HT-29 (cell line): ENCODE measurements around the gene IFNA14. TPM values are rescaled to one million over a fixed set of nuclear protein-coding genes. Genes with fewer than 3 reads are reported as not detected.
A peak's percentile ranks its signal among the peaks of the same experiment; 100 is the strongest.
"Not testable (repeated sequence)": the region's sequence is repeated elsewhere in the genome, so short reads cannot be mapped to it uniquely, and the experiment has no call there.

Source experiments
- DNase-seq: peaks from one replicate; pipeline ENCODE4 v3.0.0-alpha.2; 2015; ENCODE audit warnings: low spot score
- total RNA-seq: library from RNA; depleted of rRNA; stranded (reverse); fragments of >200 nt; shearing (Covaris generic); gene quantifications from 2 replicates; pipeline ENCODE4 v1.2.3, GENCODE V29; 2014; rRNA removed

IFNA14 gene
- total RNA-seq, result not detected in 2 replicates

DNA sequence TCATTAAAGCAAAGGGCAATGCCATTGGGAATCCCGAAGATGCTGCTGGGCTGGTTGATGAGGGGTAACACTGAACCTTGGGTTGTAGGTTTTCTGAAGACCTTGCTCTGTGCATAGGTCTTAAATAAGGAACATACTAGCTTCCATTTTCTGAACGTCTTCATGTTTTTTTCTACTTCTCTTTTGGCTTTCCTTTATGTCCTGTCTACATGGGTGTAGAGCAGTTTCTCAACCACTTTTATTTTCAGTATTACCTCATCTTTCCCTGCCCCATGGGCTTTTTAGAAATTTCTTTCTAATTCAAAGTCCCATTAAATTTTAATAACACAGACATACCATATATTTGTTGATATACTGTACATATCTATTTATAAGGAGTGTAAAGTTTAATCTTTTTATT, at the start of gene IFNA14:
TSS of gene IFNA14 (minus strand) at position 95 of the 400 bp plus-strand sequence. CDS start at position 25, 70 bp downstream.
- no peak for DNase-seq

DNA sequence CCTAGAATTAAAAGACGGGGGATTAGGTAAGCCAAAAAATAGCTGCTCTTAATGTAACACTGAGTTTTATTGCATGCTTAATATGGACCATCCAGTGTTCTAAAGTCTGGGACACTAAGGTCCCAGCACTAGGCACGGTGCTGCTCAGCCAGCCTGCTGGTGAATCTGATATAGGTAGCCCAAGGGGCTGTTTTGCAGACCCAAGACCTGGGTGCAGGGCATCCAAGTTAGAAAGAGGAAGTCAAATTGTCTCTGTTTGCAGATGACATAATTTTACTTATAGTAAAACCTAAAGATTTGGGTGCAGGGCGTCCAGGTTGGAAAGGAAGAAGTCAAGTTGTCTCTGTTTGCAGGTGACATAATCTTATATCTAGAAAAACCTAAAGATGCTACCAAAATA, 47.5 kb upstream of the IFNA14 start:
- DNase-seq, result no peak

DNA sequence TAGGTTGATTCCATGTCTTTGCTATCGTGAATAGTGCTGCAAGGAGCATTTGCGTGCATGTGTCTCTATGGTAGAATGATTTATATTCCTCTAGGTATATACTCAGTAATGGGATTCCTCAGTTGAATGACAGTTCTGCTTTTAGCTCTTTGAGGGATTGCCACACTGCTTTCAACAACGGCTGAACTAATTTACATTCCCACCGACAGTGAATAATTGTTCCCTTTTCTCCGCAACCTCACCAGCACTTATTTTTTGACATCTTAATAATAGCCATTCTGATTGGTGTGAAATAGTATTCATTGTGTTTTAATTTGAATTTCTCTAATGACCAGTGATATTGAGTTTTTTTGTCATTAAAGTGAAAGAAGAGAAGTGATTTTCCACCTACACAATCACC, 46.9 kb upstream of the IFNA14 start:
- DNase-seq, result no peak

DNA sequence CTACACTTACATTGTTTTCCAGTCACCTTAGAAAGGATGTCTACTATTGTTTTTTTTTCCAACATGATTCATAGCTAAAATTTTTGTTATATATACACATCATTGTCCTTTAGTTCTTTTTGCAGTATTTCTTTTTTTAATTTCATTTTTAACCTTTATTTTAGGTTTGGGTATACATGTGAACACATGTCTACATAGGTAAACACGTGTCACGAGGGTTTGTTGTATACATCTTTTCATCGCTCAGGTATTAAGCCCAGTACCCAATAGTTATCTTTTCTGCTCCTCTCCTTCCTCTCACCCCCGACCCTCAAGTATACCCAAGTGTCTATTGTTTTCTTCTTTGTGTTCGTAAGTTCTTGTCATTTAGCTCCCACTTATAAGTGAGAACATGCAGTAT, 46.3 kb upstream of the IFNA14 start:
- DNase-seq, result no peak

DNA sequence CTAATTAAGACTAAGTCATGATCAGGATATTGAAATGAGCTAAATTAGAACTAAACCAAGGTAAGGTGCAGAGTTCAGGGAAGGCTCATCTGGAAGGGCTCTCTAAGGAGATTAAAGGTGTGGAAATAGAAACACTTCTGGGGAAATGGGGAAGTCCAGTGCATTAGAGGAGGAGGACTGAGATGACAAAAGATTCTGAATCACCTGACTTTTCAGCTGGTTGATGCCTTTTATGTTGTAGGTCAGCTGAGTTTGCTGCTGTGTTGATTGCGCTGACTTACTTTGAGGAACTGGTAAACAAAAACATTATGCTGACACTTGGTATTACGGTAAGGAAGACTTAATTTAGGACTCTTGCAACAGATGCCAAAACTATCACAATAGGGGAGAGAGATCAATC, 41.5 kb upstream of the IFNA14 start:
- DNase-seq, result no peak

DNA sequence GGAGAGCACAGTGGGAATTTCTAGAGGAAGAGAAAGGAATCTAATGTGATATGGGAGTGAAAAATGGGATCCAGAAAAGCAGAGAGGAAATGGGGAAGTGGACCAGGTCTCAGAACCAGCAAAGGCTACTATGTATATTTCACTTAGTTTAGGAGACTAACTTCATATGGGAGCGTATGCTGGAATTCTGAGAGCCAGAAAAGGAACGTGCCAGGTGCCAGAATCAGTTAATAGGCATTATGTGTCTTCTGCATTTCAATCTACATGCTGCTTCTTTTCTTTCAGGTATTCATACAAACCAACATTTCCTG, 28.5 kb upstream of the IFNA14 start:
- no peak for DNase-seq

DNA sequence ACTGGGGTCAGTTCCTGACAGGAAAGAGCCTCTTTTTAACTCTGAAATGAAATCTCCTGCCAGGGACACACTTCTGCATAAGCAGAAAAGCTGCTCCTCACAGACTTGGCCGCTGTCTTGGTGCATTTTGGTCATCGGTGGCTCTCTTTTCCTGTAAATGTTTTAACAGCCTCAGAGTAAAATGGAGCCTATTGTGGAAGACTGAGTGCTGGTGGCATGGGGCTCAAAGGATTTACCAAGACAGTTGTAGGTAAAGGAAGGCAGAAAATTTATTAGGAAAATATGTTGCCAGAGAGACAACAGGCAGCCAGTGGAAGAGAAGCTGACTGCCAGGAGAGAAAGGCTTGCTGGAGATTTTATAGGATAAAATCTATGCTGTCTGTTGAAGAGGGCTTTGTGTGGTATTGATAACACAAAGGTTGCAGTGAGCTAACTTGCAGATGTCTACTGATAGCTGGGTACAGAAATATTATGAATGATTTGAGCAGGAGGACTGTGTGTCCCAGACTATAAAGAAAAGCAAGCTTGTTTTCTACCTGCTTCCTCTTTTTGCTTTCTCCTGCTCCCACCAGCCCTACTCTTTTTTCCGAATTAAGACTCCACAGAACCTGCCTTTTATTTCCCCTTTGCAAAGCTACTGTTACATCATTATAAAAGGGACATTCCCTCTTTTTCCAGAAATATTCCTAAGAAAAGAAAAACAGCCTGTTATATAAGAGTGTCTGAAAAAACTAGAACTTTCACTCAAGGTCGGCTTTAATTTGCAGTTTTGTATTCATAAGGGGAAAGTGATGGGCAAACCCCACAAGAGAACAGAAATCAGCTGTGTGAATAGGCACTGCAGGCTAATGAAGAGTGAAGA, 27.9 kb upstream of the IFNA14 start:
- DNase-seq, result no peak

DNA sequence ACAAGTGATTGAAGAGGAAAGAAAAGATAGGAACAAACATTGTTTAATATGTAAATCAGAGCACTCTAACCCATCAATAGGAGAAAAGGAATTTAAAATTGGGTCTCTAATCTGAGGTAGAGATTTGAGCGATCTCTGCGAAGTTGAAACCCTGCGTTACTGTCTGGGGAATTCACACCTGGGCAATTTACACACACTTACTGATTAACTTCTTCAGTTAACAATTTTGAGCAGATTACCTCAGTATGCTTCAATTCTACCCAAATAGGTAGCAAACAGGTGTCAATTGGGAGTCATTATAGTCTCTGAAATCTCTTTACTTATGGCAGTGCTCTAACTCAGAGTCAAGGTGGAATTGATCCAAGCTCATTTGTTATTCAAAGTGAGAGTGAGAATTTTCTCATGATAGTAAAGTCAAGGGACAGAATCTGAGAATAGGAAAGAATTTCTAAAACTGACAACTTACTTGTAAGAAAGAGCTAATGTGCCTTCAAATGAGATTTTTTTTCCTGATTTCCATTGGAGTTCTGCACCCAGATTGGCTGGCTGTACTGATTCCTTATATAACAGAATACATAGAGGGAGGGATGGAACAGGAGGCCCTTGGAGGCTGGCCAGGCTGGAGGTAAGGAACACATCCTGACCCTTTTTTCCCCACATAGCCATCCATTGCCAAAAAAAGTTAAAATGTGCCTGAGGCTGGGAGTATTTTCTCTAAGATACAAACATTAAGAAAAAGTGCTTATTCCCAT, 27.1 kb upstream of the IFNA14 start:
- no peak for DNase-seq

DNA sequence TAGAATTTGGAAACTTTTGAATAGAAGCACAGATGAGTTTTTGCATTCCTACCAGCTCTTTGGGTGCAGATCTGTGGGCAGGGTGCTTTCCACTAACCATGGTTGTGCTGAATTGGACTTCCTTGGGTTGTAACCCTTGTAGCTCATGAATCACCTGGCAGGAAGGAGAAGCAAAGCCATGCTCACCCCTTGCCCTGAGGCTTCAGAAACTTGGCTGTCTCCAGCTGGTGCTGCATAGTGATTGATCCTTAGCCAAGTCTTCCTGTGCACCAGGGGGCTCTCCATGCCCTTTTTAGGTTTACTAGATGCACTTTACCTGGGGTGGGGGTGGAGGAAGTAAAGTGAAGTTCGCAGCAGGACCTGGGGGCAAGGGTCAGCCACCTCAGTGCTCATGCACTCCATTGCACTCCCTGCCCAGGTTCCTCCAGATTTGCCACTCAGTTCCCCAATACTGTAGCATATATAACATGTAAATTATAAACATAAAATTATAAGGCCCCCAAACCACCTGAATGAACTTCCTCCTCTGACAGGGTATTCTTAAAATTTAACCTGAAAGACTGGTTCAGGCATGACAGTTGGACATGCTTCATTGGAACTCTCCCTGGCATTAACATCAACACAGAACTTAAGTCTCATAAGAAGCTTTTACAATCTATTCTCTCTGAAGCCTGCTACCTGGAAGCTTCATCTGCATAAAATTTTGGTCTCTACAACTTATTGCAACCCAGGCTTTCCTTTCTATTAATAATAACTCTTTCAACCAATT, 25.8 kb upstream of the IFNA14 start:
- no peak for DNase-seq

DNA sequence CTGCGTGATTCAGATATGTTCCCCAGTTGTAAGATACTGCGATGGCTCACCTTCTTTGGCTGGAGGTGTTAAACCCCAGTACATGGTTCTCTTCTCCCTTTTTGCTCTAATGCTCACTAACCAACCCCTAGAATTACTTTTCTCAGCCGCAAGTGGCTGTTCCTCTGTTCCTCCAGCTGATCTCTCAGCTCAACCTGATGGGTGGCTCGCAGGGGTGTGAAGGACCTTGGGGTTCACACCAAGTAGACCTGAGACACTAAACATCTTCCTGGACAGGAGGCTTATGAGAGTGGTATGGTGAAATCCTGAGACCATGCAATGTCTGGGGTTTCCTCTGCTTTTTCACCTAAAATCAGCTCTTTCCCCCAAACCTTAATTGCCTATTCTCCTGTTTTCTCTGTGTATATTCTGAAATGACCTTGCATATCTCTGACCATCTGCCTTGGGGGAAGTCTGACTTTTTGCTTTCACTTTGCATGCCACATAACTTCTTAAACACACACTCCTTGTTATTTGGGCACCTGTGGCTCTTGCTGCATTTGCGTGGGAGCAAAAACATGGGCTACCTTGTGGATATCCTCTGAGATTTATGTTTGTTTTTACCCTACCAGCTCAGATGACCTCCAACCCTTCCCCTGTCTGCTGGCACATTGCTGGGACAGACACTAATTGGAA, 15.9 kb upstream of the IFNA14 start:
- no peak for DNase-seq

DNA sequence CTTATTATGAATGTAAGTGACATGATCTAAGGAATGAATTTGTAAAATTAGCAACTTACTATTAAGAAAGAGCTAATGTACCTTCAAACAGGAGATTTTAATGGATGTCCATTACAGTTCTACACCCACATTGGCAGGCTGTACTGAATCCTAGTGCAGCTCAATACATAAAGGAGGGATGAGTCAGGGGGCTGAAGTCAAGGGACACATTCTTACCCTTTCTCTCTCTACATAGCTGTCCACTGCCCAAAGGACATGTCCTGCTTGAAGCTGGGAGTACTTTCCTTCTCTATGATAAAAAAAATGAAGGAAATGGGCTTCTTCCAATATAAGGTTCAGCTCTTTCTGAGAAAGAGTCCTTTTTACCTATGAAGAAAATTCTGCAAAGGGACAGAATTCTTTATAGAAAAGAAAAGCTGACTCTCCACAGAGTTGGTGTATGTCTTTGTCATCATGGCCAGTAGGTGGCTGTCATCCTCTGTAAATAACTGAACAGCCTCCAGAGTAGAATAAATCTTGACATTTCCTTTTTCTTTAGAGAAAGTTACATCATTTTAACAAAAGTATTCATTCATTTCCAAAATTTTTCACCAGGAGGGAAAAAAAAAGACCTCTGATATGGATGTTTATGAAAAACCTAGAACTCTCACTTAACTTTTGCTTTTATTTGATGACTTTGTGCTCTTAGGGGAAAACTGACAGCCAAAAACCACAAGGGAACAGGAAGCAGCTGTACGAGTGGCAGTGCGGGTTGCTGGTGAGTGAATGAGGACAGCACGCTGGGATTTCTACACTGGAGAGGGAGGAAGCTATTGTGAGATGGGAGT, 13.1 kb upstream of the IFNA14 start:
- peak; percentile 66 for DNase-seq

DNA sequence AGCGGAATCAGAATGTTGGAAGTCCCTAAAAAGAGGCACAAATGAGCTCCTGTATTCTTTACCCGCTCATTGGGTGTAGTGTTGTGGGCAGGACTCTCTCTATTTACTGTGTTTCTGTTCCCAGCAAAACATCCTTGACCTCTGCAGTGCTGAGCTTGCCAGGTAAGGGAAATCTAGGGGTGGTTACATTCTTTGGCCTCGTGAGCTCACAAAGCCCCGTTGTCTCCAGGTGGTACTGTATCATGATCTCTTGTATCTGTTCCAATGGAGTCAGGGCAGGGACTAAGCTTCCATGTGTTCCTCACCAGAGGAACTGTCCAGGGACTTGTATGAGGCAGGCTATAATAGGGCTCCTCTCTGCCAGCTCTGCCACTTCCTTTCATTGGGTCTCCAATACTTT, 11.8 kb upstream of the IFNA14 start:
- DNase-seq, result no peak

DNA sequence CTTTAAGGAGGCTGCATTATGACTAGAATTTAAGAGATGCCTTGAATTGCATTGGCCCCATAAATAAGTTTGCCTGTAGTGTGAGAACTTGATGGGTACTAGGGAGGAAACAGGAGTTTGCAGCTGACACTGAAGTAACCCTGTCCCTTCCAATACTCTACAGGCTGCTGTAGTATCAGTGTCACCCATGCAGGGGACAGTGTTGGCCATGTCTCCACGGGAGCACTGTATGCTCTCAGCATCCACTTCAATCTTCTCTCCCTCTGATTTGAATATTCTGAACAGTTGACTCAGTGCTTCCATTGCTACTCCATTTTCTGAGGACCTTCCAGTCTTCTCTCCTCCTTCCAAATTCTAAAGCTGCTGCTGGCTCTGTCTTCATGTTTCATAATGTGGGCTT, 11.4 kb upstream of the IFNA14 start:
- DNase-seq, result no peak

DNA sequence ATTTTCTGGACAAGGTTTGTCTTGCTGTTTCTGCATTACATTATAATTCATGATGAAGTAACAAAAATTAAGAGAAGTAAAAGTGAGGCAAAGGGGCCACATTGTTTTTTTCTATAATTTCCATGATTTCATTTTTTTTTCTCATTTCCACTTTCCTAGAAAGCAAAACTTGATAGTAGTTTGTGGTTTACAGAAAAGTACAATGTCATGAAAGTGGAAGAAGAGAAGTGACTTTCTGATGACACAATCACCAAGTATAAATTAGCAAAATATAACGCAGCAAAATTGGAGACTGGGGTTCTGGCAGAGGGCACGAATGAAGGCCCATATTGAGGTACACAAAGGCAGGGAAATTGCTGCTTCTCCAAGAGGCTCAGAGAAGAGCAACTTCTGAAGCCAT, 5.0 kb upstream of the IFNA14 start:
- DNase-seq, result no peak

DNA sequence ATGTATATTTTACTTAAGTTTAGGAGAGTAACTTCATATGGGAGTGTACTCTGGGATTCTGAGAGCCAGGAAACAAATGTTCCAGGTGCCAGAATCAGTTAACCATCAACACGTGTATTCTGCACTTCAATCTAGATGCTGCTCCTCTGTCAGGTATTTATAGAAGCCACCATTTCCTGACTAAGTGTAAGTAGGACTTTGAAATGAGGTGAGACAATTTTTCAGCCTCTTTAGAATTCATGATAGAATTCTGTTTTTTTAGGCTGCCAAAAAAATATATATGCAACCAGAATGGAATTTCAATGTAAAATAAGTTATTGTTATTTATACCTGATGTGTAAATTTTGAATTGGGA, 3.5 kb downstream of the IFNA14 start:
- not testable (repeated sequence) for DNase-seq

DNA sequence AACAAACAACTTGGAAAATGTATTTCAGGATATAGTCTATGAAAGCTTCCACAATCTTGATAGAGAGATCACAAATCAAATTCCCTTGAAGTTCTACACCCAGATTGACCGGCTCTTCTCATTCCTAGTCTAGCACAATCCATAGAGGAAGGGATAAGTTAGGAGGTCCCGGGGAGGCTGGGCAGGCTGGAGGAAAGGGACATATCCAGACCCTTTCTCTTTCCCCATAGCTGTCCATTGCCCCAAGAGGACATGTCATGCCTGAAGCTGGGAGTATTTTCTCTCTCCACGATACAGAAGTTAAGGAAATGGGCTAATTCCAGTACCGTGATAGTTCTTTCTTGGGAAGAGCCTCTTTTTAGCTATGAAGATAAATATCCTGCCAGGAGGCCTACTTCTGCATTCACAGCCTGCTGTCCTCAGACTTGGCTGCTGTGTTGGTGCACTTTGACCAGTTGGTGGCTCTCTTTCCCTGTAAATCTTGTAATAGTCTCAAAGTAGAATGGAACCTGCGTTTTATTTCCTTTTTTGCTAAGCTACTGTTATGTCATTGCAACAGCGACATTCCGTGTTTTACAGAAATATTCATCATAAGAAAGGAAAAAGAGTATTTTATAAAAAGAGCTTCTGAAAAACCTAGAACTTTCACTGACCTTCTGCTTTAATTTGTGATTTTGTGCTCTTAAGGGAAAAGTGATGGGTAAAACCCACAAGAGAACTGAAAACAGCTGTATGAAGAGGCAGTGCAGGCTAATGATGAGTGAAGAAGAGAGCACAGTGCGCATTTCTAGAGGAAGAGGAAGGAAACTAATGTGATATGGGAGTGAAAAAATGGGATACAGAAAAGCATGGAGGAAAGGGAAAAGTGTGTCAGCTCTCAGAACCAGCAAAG, 4.1 kb downstream of the IFNA14 start:
- DNase-seq, result peak; percentile 76

DNA sequence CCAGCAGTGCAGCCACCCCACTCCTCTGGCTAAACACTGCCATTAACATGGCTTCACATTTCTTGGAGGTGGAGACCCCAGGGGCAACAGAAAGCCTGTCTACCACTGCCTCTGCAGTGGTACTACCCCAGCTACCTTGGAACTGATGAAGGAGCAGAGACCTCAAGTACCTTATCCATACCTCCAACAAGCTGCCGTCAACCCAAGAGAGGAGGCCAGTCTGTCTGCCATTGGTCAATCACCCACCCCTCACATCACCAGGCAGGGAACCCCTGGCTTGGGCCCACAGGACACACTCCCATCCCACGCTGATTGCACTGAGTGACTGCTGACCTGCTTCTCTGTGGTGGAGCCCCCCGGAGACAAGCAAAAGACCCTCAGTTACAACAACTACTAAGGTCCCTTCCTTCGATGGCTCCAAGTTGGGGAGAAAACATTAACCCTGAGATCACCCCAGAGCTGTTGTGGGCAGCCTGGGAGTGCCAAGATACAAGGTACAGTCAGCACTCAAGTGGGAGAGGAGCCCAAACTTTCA, 5.6 kb downstream of the IFNA14 start:
- DNase-seq, result no peak

DNA sequence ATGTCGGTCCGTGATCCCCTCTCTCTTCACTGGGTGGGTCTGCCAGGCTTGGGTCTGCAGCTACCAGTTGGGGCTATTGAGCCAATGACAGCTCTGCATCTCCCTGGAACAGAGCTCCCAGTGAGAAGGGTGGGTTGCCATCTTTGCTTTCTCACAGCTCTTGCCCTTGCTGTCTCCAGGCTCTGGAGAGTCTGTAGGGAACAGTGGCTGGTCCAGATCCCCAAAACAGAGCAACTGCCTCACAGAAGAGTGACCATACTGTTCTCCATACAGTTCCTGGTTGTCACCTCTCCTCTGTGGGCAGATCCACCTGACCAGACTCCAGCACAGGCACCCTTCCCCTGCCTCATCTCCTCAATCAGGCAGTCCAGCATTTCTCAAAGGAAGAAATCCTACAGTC, 6.5 kb downstream of the IFNA14 start:
- DNase-seq, result no peak

DNA sequence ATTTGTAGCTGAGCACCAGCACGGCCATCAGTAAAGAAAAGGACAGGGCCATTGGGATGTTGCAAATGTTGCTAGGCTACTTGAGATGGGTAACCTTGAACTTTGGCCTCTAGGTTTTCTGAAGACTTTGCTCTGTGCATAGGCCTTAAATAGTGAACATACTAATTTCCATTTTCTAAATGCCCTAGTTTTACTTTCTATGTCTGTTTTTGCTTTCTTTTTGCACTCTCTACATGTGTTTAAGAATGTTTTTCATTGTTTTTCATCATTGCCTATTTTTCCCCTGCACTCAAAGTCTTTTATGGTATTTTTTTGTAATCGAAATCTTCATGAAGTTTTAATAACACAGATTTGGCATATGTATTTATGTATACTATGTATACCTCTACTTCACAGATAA, 11.7 kb downstream of the IFNA14 start, which contains the start of gene IFNA17:
TSS of gene IFNA17 (minus strand) at position 101 of the 400 bp plus-strand sequence. CDS start at position 52, 49 bp downstream.
- DNase-seq, result no peak
